T-helper 1 cell (primary cell): ENCODE measurements around the gene ATG12.
"Not testable (repeated sequence)": the region's sequence is repeated elsewhere in the genome, so short reads cannot be mapped to it uniquely, and the experiment has no call there.

ENCODE experiments used
- DNase-seq, 5 donors: peaks; one replicate each; pipeline ENCODE4 v3.0.0-alpha.2; 2012 to 2020

The ATG12 gene

GRCh38 chr5:115842089-115842935 lies 947 bp upstream of the ATG12 start:
- peak in 3 of 5 donors; percentile 8 to 25 (median 17) for DNase-seq

GRCh38 chr5:115840873-115841272 lies 492 bp downstream of the ATG12 start:
- no peak for DNase-seq

- peak in 2 of 5 donors; percentile 10 to 72 for DNase-seq
These were observed 2.4 kb downstream of the ATG12 start for GRCh38 chr5:115838885-115839518.

GRCh38 chr5:115835481-115835880 lies 5.9 kb downstream of the ATG12 start:
- no peak for DNase-seq

- DNase-seq, result peak in 2 of 5 donors; percentile 16 to 37
These were observed 10.1 kb downstream of the ATG12 start for GRCh38 chr5:115831163-115831768.

GRCh38 chr5:115829913-115830312 lies 11.5 kb downstream of the ATG12 start:
- DNase-seq, result no peak

- no peak for DNase-seq
These were observed 15.4 kb downstream of the ATG12 start for GRCh38 chr5:115825948-115826347.

GRCh38 chr5:115824983-115825382 lies 16.4 kb downstream of the ATG12 start:
- DNase-seq, result not testable (repeated sequence)

GRCh38 chr5:115820846-115821245 lies 20.5 kb downstream of the ATG12 start:
- DNase-seq, result no peak

GRCh38 chr5:115818821-115819220 lies 22.5 kb downstream of the ATG12 start:
- DNase-seq, result no peak

- no peak for DNase-seq
These were observed 24.0 kb downstream of the ATG12 start for GRCh38 chr5:115817386-115817785.

GRCh38 chr5:115816226-115817081 lies 24.9 kb downstream of the ATG12 start, which contains the start of gene CDO1:
Gene CDO1, minus strand, starts transcription at chr5:115816659. Its CDS starts 262 bp downstream, at chr5:115816397.
- DNase-seq, result peak in 1 of 5 donors; percentile 53

- DNase-seq, result peak in 1 of 5 donors; percentile 5
These were observed 25.6 kb downstream of the ATG12 start for GRCh38 chr5:115815693-115816225.

- peak in 1 of 5 donors; percentile 20 for DNase-seq
These were observed 26.2 kb downstream of the ATG12 start for GRCh38 chr5:115815006-115815692.

GRCh38 chr5:115813719-115814118 lies 27.6 kb downstream of the ATG12 start:
- DNase-seq, result peak in 1 of 5 donors; percentile 60

GRCh38 chr5:115812372-115812771 lies 29.0 kb downstream of the ATG12 start:
- DNase-seq, result no peak

GRCh38 chr5:115811406-115811805 lies 30.0 kb downstream of the ATG12 start:
- no peak for DNase-seq

- DNase-seq, result no peak
These were observed 30.6 kb downstream of the ATG12 start for GRCh38 chr5:115810761-115811160.

- peak in 1 of 5 donors; percentile 63 for DNase-seq
These were observed 31.4 kb downstream of the ATG12 start for GRCh38 chr5:115809946-115810345.

- DNase-seq, result not testable (repeated sequence)
These were observed 33.3 kb downstream of the ATG12 start for GRCh38 chr5:115808066-115808465.

- no peak for DNase-seq
These were observed 33.7 kb downstream of the ATG12 start for GRCh38 chr5:115807654-115808052.
